H1 (cell line): ENCODE results near the gene NUMB. TPM values are rescaled to one million over a fixed set of nuclear protein-coding genes. Genes with fewer than 3 reads are reported as not detected.

Experiments
- GTF2F1 ChIP-seq: IDR thresholded peaks from 2 replicates; pipeline ENCODE4 v1.6.1; 2012; ENCODE audit warnings: low read depth, low read length, improper control_type of control experiment, borderline replicate concordance
- PHF8 ChIP-seq: fragments of 200-600 bp; sonication (generic); conservative IDR thresholded peaks from 2 replicates; pipeline ENCODE4 v1.7.1; 2012; ENCODE audit warnings: low read depth, mild to moderate bottlenecking, inconsistent platforms, low read length, moderate library complexity
- USF2 ChIP-seq: IDR thresholded peaks from 2 replicates; pipeline ENCODE4 v1.6.1; 2011; ENCODE audit warnings: low read length, improper control_type of control experiment
- polyA plus RNA-seq, 7 experiments: library from polyadenylated mRNA; depleted of rRNA in 3 of 7; stranded (reverse) in 5 of 7; unstranded in 2 of 7; fragments of >200 nt in 5 of 7; fragments of 200-250 nt in 2 of 7; gene quantifications; 1 replicate in 5 of 7; 2 replicates in 1 of 7; 4 replicates in 1 of 7; pipeline versions ENCODE4 v1.2.1 to v1.2.3, GENCODE V29; 2011 to 2013; ENCODE audit warnings: missing spikeins in 2 of 7, mixed read lengths in 2 of 7
- total RNA-seq: library from RNA; stranded (reverse); fragmentation: NEBNext Ultra II Directional; extraction: Animal tissue kit (Norgen Biotek cat#: 25700); gene quantifications from 2 replicates; pipeline ENCODE4 v1.2.1, GENCODE V29; 2021

The NUMB gene
- total and polyA plus RNA-seq, 2 of the 8 experiments (the other 6 are each of a cell fraction or from before 2014, with no cell fraction given): 54.3 to 78.1 TPM

- no peak for TF ChIP-seq PHF8
- no peak for TF ChIP-seq USF2
- TF ChIP-seq GTF2F1: no peak
Measured at GRCh38 chr14:73478684-73479083, 20.3 kb upstream of the NUMB start (continued).
